K562 (cell line): ENCODE data around the gene SYNM. TPM values are rescaled to one million over a fixed set of nuclear protein-coding genes. Genes with fewer than 3 reads are reported as not detected.

Source experiments
- ATAC-seq: fragments of 200-7000 bp; cut with Tn5 transposase; 3 replicates; pipeline ENCODE4 v1.9.1; 2020; ENCODE audit warnings: moderate library complexity
- BruUV-seq: library from RNA; stranded (reverse); fragments of 400-500 nt; replicated peaks from 2 replicates; lab custom pipeline; 2021; lab: Mats Ljungman, UMichigan
- CTCF ChIA-PET: fragments of 300-600 bp; formaldehyde crosslinking; extraction: SDS; loops from one replicate; lab custom pipeline; 2021; ENCODE audit warnings: low intra/inter-chr PET ratio; lab: Yijun Ruan, JAX
- POLR2A ChIA-PET: fragments of 300-600, 350-650 bp; sonication (Branson Sonifier 250); formaldehyde crosslinking; extraction: SDS; loops from one replicate; lab custom pipeline; 2021; ENCODE audit warnings: antibody characterized with exemption, inconsistent platforms; lab: Yijun Ruan, JAX
- DNase-seq, 4 experiments: peaks; one replicate each; pipeline versions ENCODE4 v3.0.0 to v3.0.0-alpha.2; 2011 to 2018; ENCODE audit warnings: low spot score in 3 of 4, mixed read lengths in 3 of 4; ENCODE audit errors: extremely low read depth in 1 of 4
- FAIRE-seq: peaks from 2 replicates; lab custom pipeline; 2011; peaks lifted over from hg19 to GRCh38; lab: Jason Lieb, UNC
- H2AFZ ChIP-seq: 2 replicates; pipeline ENCODE4 v1.6.0; 2011; ENCODE audit warnings: low read depth, low read length, control low read depth, inconsistent platforms
- H3K27ac ChIP-seq: fragments of 200-600 bp; 3 replicates; pipeline ENCODE4 v1.8.0; 2011; ENCODE audit warnings: low read depth, mild to moderate bottlenecking, control low read depth, inconsistent platforms, low read length, moderate library complexity, mixed read lengths; ENCODE audit errors: extremely low read depth
- H3K27me3 ChIP-seq, 2 experiments: fragments of 300-600 bp in 1 of 2; 2 replicates in 1 of 2; 3 replicates in 1 of 2; pipeline versions ENCODE4 v1.6.0 to v1.8.0; 2011; ENCODE audit warnings: inconsistent platforms in 2 of 2, low read length in 2 of 2, mild to moderate bottlenecking in 1 of 2, mixed read lengths in 1 of 2, moderate library complexity in 1 of 2; ENCODE audit not compliant: control insufficient read depth in 2 of 2, insufficient read depth in 2 of 2
- H3K36me3 ChIP-seq: fragments of 300-600 bp; 3 replicates; pipeline ENCODE4 v1.8.0; 2011; ENCODE audit warnings: mild to moderate bottlenecking, low read length, inconsistent platforms; ENCODE audit not compliant: control insufficient read depth, insufficient read depth
- H3K4me1 ChIP-seq, 2 experiments: fragments of 200-600 bp in 1 of 2; replicated peaks in 1 of 2; 2 replicates in 1 of 2; 3 replicates in 1 of 2; pipeline versions ENCODE4 v1.5.1 to v1.8.0; 2011; ENCODE audit warnings: inconsistent platforms in 2 of 2, low read length in 2 of 2, mild to moderate bottlenecking in 1 of 2, mixed read lengths in 1 of 2, moderate library complexity in 1 of 2; ENCODE audit not compliant: control insufficient read depth in 2 of 2, insufficient read depth in 2 of 2
- H3K4me2 ChIP-seq: 2 replicates; pipeline ENCODE4 v1.6.1; 2011; ENCODE audit warnings: low read length, control low read depth, inconsistent platforms, mixed read lengths; ENCODE audit not compliant: insufficient read depth
- H3K4me3 ChIP-seq: fragments of 200-600 bp; sonication (generic), shearing (Covaris generic); 2 replicates; pipeline ENCODE4 v1.5.1; 2016; ENCODE audit warnings: control low read depth, inconsistent platforms
- H3K79me2 ChIP-seq: fragments of 200-600 bp; 3 replicates; pipeline ENCODE4 v1.8.0; 2011; ENCODE audit warnings: low read length, inconsistent platforms; ENCODE audit not compliant: control insufficient read depth, insufficient read depth
- H3K9ac ChIP-seq, 2 experiments: 2 replicates each; pipeline versions ENCODE4 v1.6.0 to v1.6.1; 2011; ENCODE audit warnings: low read depth in 2 of 2, low read length in 2 of 2, control low read depth in 1 of 2, inconsistent platforms in 1 of 2, mild to moderate bottlenecking in 1 of 2, mixed read lengths in 1 of 2; ENCODE audit not compliant: insufficient read depth in 1 of 2
- H3K9me1 ChIP-seq: one replicate; pipeline ENCODE4 v1.6.0; 2011; ENCODE audit warnings: inconsistent platforms, mild to moderate bottlenecking, low read length, moderate library complexity; ENCODE audit not compliant: control insufficient read depth, insufficient read depth
- H3K9me3 ChIP-seq: replicated peaks from 2 replicates; pipeline ENCODE4 v1.5.1; 2011; ENCODE audit warnings: low read depth, low read length, inconsistent platforms; ENCODE audit not compliant: control insufficient read depth, insufficient read depth
- H4K20me1 ChIP-seq: replicated peaks from 2 replicates; pipeline ENCODE4 v1.6.1; 2011; ENCODE audit warnings: low read length, inconsistent platforms, mixed read lengths; ENCODE audit not compliant: control insufficient read depth, insufficient read depth
- GATA2 ChIP-seq: sonication (generic); formaldehyde crosslinking; IDR thresholded peaks from 2 replicates; pipeline ENCODE4 v1.4.0; 2020; ENCODE audit warnings: mild to moderate bottlenecking, missing genetic modification reagents
- HDGF ChIP-seq: fragments of 450-650 bp; IDR thresholded peaks from 2 replicates; pipeline ENCODE4 v1.6.1; 2016
- HNRNPUL1 ChIP-seq: fragments of 200-400 bp; formaldehyde crosslinking; IDR thresholded peaks from 2 replicates; pipeline ENCODE4 v1.6.1; 2017; ENCODE audit warnings: low read length
- HSF4 ChIP-seq: fragments of 250-450 bp; sonication (Bioruptor Pico); IDR thresholded peaks from 2 replicates; pipeline ENCODE4 v2.1.2; 2022; ENCODE audit warnings: mild to moderate bottlenecking, moderate library complexity, borderline replicate concordance
- ZFP30 ChIP-seq: fragments of 250-450 bp; sonication (Bioruptor Pico); IDR thresholded peaks from 2 replicates; pipeline ENCODE4 v1.8.0; 2022; ENCODE audit warnings: moderate library complexity, mild to moderate bottlenecking, inconsistent platforms, borderline replicate concordance
- ZNF444 ChIP-seq: fragments of 250-450 bp; sonication (Bioruptor Pico); IDR thresholded peaks from 2 replicates; pipeline ENCODE4 v1.4.0; 2020; ENCODE audit warnings: mild to moderate bottlenecking, moderate library complexity
- WGBS: fragments of 100-300 bp; shearing (Covaris generic); methylation state at CpG from one replicate; pipeline ENCODE4 v1.1.6; 2016; ENCODE audit warnings: low coverage, mixed read lengths; ENCODE audit not compliant: insufficient coverage; ENCODE audit errors: missing lambda C conversion rate; 5-methylcytosine and 5-hydroxymethylcytosine counted together
- in situ Hi-C: fragments of 300-500 bp; cut with MboI; formaldehyde crosslinking; loops from 4 replicates; pipeline ENCODE4 v1.15.0; 2018; ENCODE audit warnings: inconsistent platforms, mixed read lengths
- intact Hi-C: fragments of 100-400 bp; cut with micrococcal nuclease; formaldehyde crosslinking; loops from 2 replicates; pipeline ENCODE4 v1.14.2; 2022
- polyA plus RNA-seq, 8 experiments: library from polyadenylated mRNA; depleted of rRNA in 4 of 8; stranded (reverse) in 5 of 8; unstranded in 3 of 8; fragments of >200 nt; fragmentation: Nextera tagmentation in 2 of 8; fragmentation: Illumina TruSeq in 1 of 8; extraction: Ambion mirVana in 2 of 8; extraction: Trizol in 1 of 8; gene quantifications; 2 replicates each; pipeline versions ENCODE4 v1.2.1 to v1.2.3, GENCODE V29; 2011 to 2014; ENCODE audit warnings: inconsistent platforms in 1 of 8, missing spikeins in 1 of 8
- total RNA-seq, 7 experiments: library from RNA; depleted of rRNA in 6 of 7; stranded (reverse); fragments of >200 nt in 6 of 7; fragmentation: Illumina TruSeq in 2 of 7; extraction: Trizol in 2 of 7; gene quantifications; 2 replicates each; pipeline versions ENCODE4 v1.2.1 to v1.2.3, GENCODE V29; 2011 to 2021; ENCODE audit warnings: low replicate concordance in 1 of 7

SYNM gene
- total and polyA plus RNA-seq, 9 of the 15 experiments (the other 6 are each of a cell fraction or from before 2014, with no cell fraction given): 0.01 to 0.42 (median 0.13) TPM

- no peaks in the 10 kb centered on the region; the same call in 1 of the 2 replicates for H4K20me1 ChIP-seq
- no peak for TF ChIP-seq HDGF
- no peak for TF ChIP-seq ZFP30
- TF ChIP-seq HSF4 (CRISPR knock-in tag): no peak
- TF ChIP-seq GATA2 (CRISPR knock-in tag): no peak
- no peak for TF ChIP-seq HNRNPUL1
- TF ChIP-seq ZNF444 (CRISPR knock-in tag): no peak
- TF ChIP-seq, all 486 proteins: peak for 0
- no peak overlapping the region for H3K4me3 ChIP-seq
- peaks cover 0 to 2% of the 10 kb centered on the region in 2 experiments; a peak in 1 of 5 replicates for H3K4me1 ChIP-seq
- no peaks in the 10 kb centered on the region for H3K36me3 ChIP-seq
- no peak overlapping the region for H3K9ac ChIP-seq
- 36% methylated on average over 10 of the region's 10 CpGs for WGBS
- FAIRE-seq (no peak), DNase-seq (no peak), ATAC-seq (no peak)
- no peaks in the 10 kb centered on the region for H3K9me1 ChIP-seq
- in situ Hi-C loops (no loop called here), intact Hi-C loops (loop anchor here (5.0 kb wide), 1 partner anchor 42 kb away; no protein-coding TSS in a partner anchor)
- peaks cover 0 to 7% of the 10 kb centered on the region in 2 experiments; a peak in 1 of 5 replicates for H3K27me3 ChIP-seq
- POLR2A ChIA-PET: interaction anchor here (1.5 kb wide), 1 partner anchor 10 kb away, joined by 5 read pairs; no protein-coding TSS in a partner anchor
- H3K9me3 ChIP-seq: no peaks in the 10 kb centered on the region
- H3K4me2 ChIP-seq: no peak overlapping the region
- no TSS peak for BruUV-seq
- no peak overlapping the region for H2AFZ ChIP-seq
- CTCF ChIA-PET: no interaction called here
- no peaks in the 10 kb centered on the region for H3K79me2 ChIP-seq
- no peak overlapping the region for H3K27ac ChIP-seq
Measured at GRCh38 chr15:99169769-99170311, 65.0 kb downstream of the SYNM start.
